IMR-90 (cell line): Measurements from ENCODE around the gene CLEC11A. TPM values are rescaled to one million over a fixed set of nuclear protein-coding genes. Genes with fewer than 3 reads are reported as not detected.
A peak's percentile ranks its signal among the peaks of the same experiment; 100 is the strongest.

Experiments used
- ATAC-seq: fragments of 200-7000 bp; cut with Tn5 transposase; 2 replicates; pipeline ENCODE4 v1.9.1; 2020; ENCODE audit warnings: low read depth, mild to moderate bottlenecking, moderate library complexity
- BruUV-seq: library from RNA; stranded (reverse); fragments of 400-500 nt; replicated peaks from 2 replicates; lab custom pipeline; 2021; lab: Mats Ljungman, UMichigan
- CTCF ChIA-PET: fragments of 300-600 bp; formaldehyde crosslinking; extraction: SDS; loops from one replicate; lab custom pipeline; 2021; ENCODE audit warnings: antibody characterized with exemption; lab: Yijun Ruan, JAX
- POLR2A ChIA-PET: fragments of 300-600 bp; sonication (Branson Sonifier 250); formaldehyde crosslinking; loops from one replicate; lab custom pipeline; 2022; ENCODE audit warnings: antibody characterized with exemption; ENCODE audit not compliant: unreplicated experiment; lab: Charles Lee
- DNase-seq: peaks from one replicate; pipeline ENCODE4 v3.0.0; 2013
- H2AFZ ChIP-seq: replicated peaks from 2 replicates; pipeline ENCODE3; 2013; ENCODE audit warnings: low read length, mild to moderate bottlenecking; ENCODE audit not compliant: poor library complexity
- H2AK5ac ChIP-seq: 2 replicates; pipeline ENCODE4 v1.6.1; 2013; ENCODE audit warnings: low read depth, low read length, inconsistent platforms
- H2AK9ac ChIP-seq: replicated peaks from 2 replicates; pipeline ENCODE3; 2013; ENCODE audit warnings: mild to moderate bottlenecking, low read depth, low read length, moderate library complexity; ENCODE audit not compliant: poor library complexity
- H2BK120ac ChIP-seq: 2 replicates; pipeline ENCODE4 v1.6.1; 2013; ENCODE audit warnings: low read depth, low read length, inconsistent platforms
- H2BK15ac ChIP-seq: 3 replicates; pipeline ENCODE4 v1.6.1; 2013; ENCODE audit warnings: low read depth, low read length, inconsistent platforms
- H2BK20ac ChIP-seq: 2 replicates; pipeline ENCODE4 v1.6.1; 2013; ENCODE audit warnings: low read depth, mild to moderate bottlenecking, inconsistent platforms, low read length, moderate library complexity
- H2BK5ac ChIP-seq: 2 replicates; pipeline ENCODE4 v1.6.1; 2013; ENCODE audit warnings: mild to moderate bottlenecking, low read depth, low read length, inconsistent platforms; ENCODE audit not compliant: poor library complexity, severe bottlenecking
- H3K14ac ChIP-seq: replicated peaks from 2 replicates; pipeline ENCODE4 v1.6.1; 2013; ENCODE audit warnings: low read depth, low read length, inconsistent platforms
- H3K18ac ChIP-seq: 2 replicates; pipeline ENCODE4 v1.6.1; 2013; ENCODE audit warnings: low read depth, low read length, control low read depth
- H3K23ac ChIP-seq: 2 replicates; pipeline ENCODE4 v1.6.1; 2013; ENCODE audit warnings: low read depth, low read length, inconsistent platforms
- H3K27ac ChIP-seq: 2 replicates; pipeline ENCODE4 v1.5.1; 2013; ENCODE audit warnings: mild to moderate bottlenecking, control low read depth, low read length; ENCODE audit not compliant: insufficient read depth
- H3K27me3 ChIP-seq: 2 replicates; pipeline ENCODE4 v1.6.1; 2013; ENCODE audit warnings: low read length; ENCODE audit not compliant: control insufficient read depth, insufficient read depth
- H3K36me3 ChIP-seq: 2 replicates; pipeline ENCODE4 v1.6.1; 2013; ENCODE audit warnings: low read length, mixed read lengths; ENCODE audit not compliant: control insufficient read depth, insufficient read depth
- H3K4ac ChIP-seq: 2 replicates; pipeline ENCODE4 v1.6.1; 2013; ENCODE audit warnings: low read depth, low read length, inconsistent platforms
- H3K4me1 ChIP-seq: 2 replicates; pipeline ENCODE4 v1.6.1; 2013; ENCODE audit warnings: low read length, mixed read lengths; ENCODE audit not compliant: control insufficient read depth, insufficient read depth
- H3K4me2 ChIP-seq: 2 replicates; pipeline ENCODE4 v1.6.1; 2013; ENCODE audit warnings: low read depth, mild to moderate bottlenecking, control low read depth, low read length, moderate library complexity
- H3K4me3 ChIP-seq: 2 replicates; pipeline ENCODE4 v1.5.1; 2013; ENCODE audit warnings: low read depth, mild to moderate bottlenecking, control low read depth, low read length, moderate library complexity; ENCODE audit not compliant: insufficient read depth
- H3K56ac ChIP-seq: 2 replicates; pipeline ENCODE4 v1.6.1; 2013; ENCODE audit warnings: low read length, inconsistent platforms; ENCODE audit not compliant: insufficient read depth; ENCODE audit errors: extremely low read depth
- H3K79me1 ChIP-seq, 2 experiments: 2 replicates each; pipeline ENCODE4 v1.6.1; 2013; ENCODE audit warnings: low read length in 2 of 2, inconsistent platforms in 1 of 2, low read depth in 1 of 2
- H3K9ac ChIP-seq: 2 replicates; pipeline ENCODE4 v1.6.1; 2013; ENCODE audit warnings: low read depth, low read length, control low read depth
- H3K9me1 ChIP-seq: 2 replicates; pipeline ENCODE4 v1.6.1; 2013; ENCODE audit warnings: low read length, inconsistent platforms; ENCODE audit not compliant: insufficient read depth
- H3K9me3 ChIP-seq: 2 replicates; pipeline ENCODE4 v1.6.1; 2013; ENCODE audit warnings: low read length; ENCODE audit not compliant: control insufficient read depth, insufficient read depth
- H4K20me1 ChIP-seq: 2 replicates; pipeline ENCODE4 v1.6.1; 2013; ENCODE audit warnings: low read length, inconsistent platforms; ENCODE audit not compliant: insufficient read depth
- H4K5ac ChIP-seq: 2 replicates; pipeline ENCODE4 v1.6.1; 2013; ENCODE audit warnings: mild to moderate bottlenecking, low read depth, low read length, control low read depth
- H4K8ac ChIP-seq, 2 experiments: 2 replicates each; pipeline ENCODE4 v1.6.1; 2013; ENCODE audit warnings: low read depth in 2 of 2, low read length in 2 of 2, control low read depth in 1 of 2, inconsistent platforms in 1 of 2
- H4K91ac ChIP-seq: 2 replicates; pipeline ENCODE4 v1.6.1; 2013; ENCODE audit warnings: low read depth, low read length, inconsistent platforms; ENCODE audit not compliant: insufficient read depth
- BHLHE40 ChIP-seq: fragments of 150-350 bp; IDR thresholded peaks from 2 replicates; pipeline ENCODE4 v1.6.1; 2016; ENCODE audit warnings: mild to moderate bottlenecking, low read depth, low read length
- CHD1 ChIP-seq: IDR thresholded peaks from 2 replicates; pipeline ENCODE4 v1.6.1; 2012; ENCODE audit warnings: low read depth, low read length, improper control_type of control experiment
- MAFK ChIP-seq: IDR thresholded peaks from 2 replicates; pipeline ENCODE4 v1.6.1; 2012; ENCODE audit warnings: low read depth, low read length, improper control_type of control experiment
- MXI1 ChIP-seq: IDR thresholded peaks from 2 replicates; pipeline ENCODE4 v1.6.1; 2012; ENCODE audit warnings: low read depth, mild to moderate bottlenecking, low read length, moderate library complexity, borderline replicate concordance
- RCOR1 ChIP-seq: IDR thresholded peaks from 2 replicates; pipeline ENCODE4 v1.6.1; 2012; ENCODE audit warnings: mild to moderate bottlenecking, low read length, improper control_type of control experiment; ENCODE audit not compliant: insufficient replicate concordance
- RFX5 ChIP-seq: IDR thresholded peaks from 2 replicates; pipeline ENCODE4 v1.8.0; 2012; ENCODE audit warnings: low read depth, mild to moderate bottlenecking, low read length, moderate library complexity
- WGBS, 2 experiments: methylation state at CpG; one replicate each; pipeline versions ENCODE4 v1.1.5 to v1.1.7; 2013; ENCODE audit warnings: missing lambda C conversion rate in 2 of 2; ENCODE audit not compliant: insufficient read length in 1 of 2; ENCODE audit errors: extremely low coverage in 2 of 2; 5-methylcytosine and 5-hydroxymethylcytosine counted together
- dilution Hi-C: fragments of 300-500 bp; cut with HindIII; formaldehyde crosslinking; loops from one replicate; pipeline ENCODE4 v1.14.3; 2018; ENCODE audit warnings: low sequenced_read_pairs; ENCODE audit not compliant: unreplicated experiment
- in situ Hi-C: fragments of 300-500 bp; cut with MboI; formaldehyde crosslinking; loops from 3 replicates; pipeline ENCODE4 v1.14.3; 2019; ENCODE audit warnings: low sequenced_read_pairs, inconsistent platforms, mixed read lengths
- intact Hi-C: fragments of 100-400 bp; cut with micrococcal nuclease; formaldehyde crosslinking; loops from 2 replicates; pipeline ENCODE4 v1.10.0; 2022
- polyA plus RNA-seq, 3 experiments: library from polyadenylated mRNA; depleted of rRNA; stranded (reverse); fragments of >200 nt; gene quantifications; 2 replicates each; pipeline ENCODE4 v1.2.3, GENCODE V29; 2012; ENCODE audit warnings: low replicate concordance in 1 of 3
- total RNA-seq: library from RNA; depleted of rRNA; stranded (reverse); fragments of >200 nt; gene quantifications from 2 replicates; pipeline ENCODE4 v1.2.3, GENCODE V29; 2012
- TF ChIP-seq, protein P1 (sequence below): conservative IDR thresholded peaks from 2 replicates; pipeline ENCODE4 v1.5.1; 2012; ENCODE audit warnings: mild to moderate bottlenecking, low read depth, low read length, improper control_type of control experiment

CLEC11A gene
- total and polyA plus RNA-seq, 2 of the 4 experiments (the other 2 are of a cell fraction) = 17.0 to 152 TPM

- ChIA-PET POLR2A (no interaction called here), CTCF (interaction anchor here (0.6 to 1.0 kb wide), 2 partner anchors 15 to 1423 kb away, joined by 3 read pairs; no protein-coding TSS in a partner anchor)
- no peak overlapping the region for H2BK15ac ChIP-seq
- no peak overlapping the region for H2BK120ac ChIP-seq
- no peak overlapping the region for H4K91ac ChIP-seq
- H4K8ac ChIP-seq = no peak overlapping the region
- in situ Hi-C loops (loop anchor here (5.0 kb wide), 1 partner anchor 344 kb away; the partner anchor contains the start of gene NR1H2), intact Hi-C loops (loop anchor here (5.0 to 10.0 kb wide), 2 partner anchors 201 to 384 kb away; partner anchors contain the start of gene CTU1), dilution Hi-C loops (no loop called here)
- DNase-seq (peak; percentile 73), ATAC-seq (no peak)
- no peak overlapping the region for H4K5ac ChIP-seq
- no peak overlapping the region for H3K4me2 ChIP-seq
- H2AK9ac ChIP-seq = peak overlapping the region; percentile 11
- H3K27ac ChIP-seq = no peak overlapping the region
- TF ChIP-seq CHD1 (no peak), MXI1 (peak; percentile 76), MAFK (no peak), RCOR1 (no peak), BHLHE40 (no peak), RFX5 (no peak)
- TF ChIP-seq, protein P1, sequence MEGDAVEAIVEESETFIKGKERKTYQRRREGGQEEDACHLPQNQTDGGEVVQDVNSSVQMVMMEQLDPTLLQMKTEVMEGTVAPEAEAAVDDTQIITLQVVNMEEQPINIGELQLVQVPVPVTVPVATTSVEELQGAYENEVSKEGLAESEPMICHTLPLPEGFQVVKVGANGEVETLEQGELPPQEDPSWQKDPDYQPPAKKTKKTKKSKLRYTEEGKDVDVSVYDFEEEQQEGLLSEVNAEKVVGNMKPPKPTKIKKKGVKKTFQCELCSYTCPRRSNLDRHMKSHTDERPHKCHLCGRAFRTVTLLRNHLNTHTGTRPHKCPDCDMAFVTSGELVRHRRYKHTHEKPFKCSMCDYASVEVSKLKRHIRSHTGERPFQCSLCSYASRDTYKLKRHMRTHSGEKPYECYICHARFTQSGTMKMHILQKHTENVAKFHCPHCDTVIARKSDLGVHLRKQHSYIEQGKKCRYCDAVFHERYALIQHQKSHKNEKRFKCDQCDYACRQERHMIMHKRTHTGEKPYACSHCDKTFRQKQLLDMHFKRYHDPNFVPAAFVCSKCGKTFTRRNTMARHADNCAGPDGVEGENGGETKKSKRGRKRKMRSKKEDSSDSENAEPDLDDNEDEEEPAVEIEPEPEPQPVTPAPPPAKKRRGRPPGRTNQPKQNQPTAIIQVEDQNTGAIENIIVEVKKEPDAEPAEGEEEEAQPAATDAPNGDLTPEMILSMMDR = peak; percentile 18; the same call in 1 of the 2 replicates
- H2AK5ac ChIP-seq = no peak overlapping the region; the same call in 1 of the 2 replicates
- no peak overlapping the region for H3K23ac ChIP-seq
- peak overlapping the region; percentile 11 for H2AFZ ChIP-seq
- H3K4me3 ChIP-seq = no peak overlapping the region
- H3K56ac ChIP-seq = no peak overlapping the region
- 0 out of 2 replicates have a peak, but pooled peaks cover 8% of the 10 kb centered on the region for H4K20me1 ChIP-seq
- H3K79me1 ChIP-seq = peaks cover 11 to 42% of the 10 kb centered on the region in 2 experiments
- H3K9ac ChIP-seq = no peak overlapping the region
- peaks cover 22% of the 10 kb centered on the region for H3K9me1 ChIP-seq
- H3K9me3 ChIP-seq = no peaks in the 10 kb centered on the region
- BruUV-seq = no TSS peak
- H3K4ac ChIP-seq = no peak overlapping the region
- 20% methylated on average over 2 of the region's 8 CpGs; no CpG with 5 or more reads in 1 of the 2 experiments for WGBS, 2 experiments
- no peaks in the 10 kb centered on the region for H3K36me3 ChIP-seq
- H3K27me3 ChIP-seq = no peaks in the 10 kb centered on the region
- H2BK20ac ChIP-seq = no peak overlapping the region
- H2BK5ac ChIP-seq = no peak overlapping the region
- peaks cover 19% of the 10 kb centered on the region for H3K4me1 ChIP-seq
- H3K18ac ChIP-seq = no peak overlapping the region
- no peak overlapping the region for H3K14ac ChIP-seq
Observed at GRCh38 chr19:50720921-50721381, 2.2 kb upstream of the CLEC11A start.
